CD1c-positive myeloid dendritic cell (primary cell): ENCODE data around the gene SIRT7.
A peak's percentile ranks its signal among the peaks of the same experiment; 100 is the strongest.

Experiments used
- DNase-seq: peaks from one replicate; pipeline ENCODE4 v3.0.0-alpha.2; 2016; ENCODE audit errors: extremely low spot score

The SIRT7 gene

GRCh38 chr17:81905993-81906392 is 12.0 kb downstream of the SIRT7 start:
- no peak for DNase-seq

- DNase-seq = no peak
These were observed 12.5 kb downstream of the SIRT7 start for GRCh38 chr17:81905424-81905875.

GRCh38 chr17:81904600-81905423 is 13.2 kb downstream of the SIRT7 start:
- no peak for DNase-seq

- DNase-seq = no peak
These were observed 13.9 kb downstream of the SIRT7 start for GRCh38 chr17:81903896-81904599.

DNA sequence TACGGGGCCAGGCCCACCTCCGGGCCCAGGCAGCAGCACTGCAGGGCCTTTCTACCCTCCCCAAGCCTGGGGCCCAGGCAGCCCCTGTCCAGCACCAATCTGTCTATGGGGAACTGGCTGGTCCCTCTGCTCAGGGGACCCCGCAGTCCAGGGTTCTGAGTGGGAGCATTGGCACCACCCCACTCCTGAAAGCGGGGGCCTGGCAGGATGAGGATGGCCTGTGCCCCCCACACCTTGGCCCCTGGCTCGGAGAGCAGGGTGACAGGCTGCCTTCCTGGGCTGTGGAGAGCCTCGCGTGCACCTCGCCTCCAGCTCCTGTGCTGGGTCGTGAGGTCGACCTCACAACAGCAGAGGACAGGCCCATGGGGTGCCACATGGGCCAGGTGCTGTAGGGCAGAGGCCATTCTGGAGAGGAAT is 14.6 kb downstream of the SIRT7 start:
- no peak for DNase-seq

DNA sequence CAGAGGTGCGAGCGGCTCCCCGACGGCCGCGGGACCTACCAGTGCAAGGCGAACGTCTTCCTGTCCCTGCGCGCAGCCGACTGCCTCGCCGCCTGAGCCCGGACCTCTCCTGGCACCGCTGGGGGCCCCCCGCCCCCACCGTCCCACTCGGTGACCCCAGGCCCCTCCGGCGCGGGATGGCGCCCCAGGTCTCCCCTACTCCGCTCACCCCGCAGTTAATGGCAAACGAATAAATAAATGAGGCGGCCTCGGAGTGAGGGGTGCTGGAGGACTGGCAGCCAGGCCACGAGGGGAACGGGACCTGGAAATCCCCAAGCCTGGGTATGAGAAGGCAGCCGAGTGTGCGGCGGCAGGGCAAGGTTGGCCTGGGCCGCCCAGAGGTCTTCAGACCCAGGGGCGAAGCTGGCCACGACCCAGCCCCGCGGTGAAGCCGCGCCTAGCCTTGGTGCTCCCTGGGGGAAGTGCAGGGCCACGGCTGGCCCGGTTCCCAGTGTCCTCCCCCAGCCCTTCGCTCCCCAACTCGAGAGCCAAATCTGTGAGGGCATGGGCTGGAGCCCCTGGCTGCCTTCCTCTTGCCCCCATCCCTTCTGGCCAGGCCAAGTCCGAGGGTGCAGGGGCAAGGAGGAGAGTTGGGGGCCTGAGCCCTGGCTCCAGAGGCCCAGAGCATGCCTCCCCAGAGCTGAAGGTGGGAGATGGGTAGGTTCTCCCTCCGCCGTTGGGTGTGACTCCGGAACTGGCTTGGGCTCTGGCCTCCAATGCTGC is 15.1 kb downstream of the SIRT7 start:
- no peak for DNase-seq

DNA sequence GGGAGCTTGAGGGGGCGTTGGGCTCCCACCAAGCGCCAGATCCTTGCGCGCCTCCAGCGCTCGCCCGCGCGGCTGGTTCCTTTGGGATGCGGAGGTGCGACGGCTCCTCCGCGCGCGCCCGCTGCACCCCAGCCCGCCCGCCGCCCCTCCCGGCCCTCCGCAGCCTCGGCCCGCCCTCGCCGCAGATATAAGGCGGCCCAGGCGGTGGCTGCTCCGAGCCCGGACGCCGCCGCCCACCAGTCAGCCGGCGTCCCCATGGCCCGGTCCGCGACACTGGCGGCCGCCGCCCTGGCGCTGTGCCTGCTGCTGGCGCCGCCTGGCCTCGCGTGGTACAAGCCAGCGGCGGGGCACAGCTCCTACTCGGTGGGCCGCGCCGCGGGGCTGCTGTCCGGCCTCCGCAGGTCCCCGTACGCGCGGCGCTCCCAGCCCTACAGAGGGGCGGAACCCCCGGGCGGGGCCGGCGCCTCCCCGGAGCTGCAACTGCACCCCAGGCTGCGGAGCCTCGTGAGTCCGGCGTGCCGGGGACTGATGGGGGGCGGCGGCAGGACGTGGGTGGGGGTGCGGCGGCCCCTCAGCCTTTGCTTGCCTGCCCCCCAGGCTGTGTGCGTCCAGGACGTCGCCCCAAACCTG is 15.8 kb downstream of the SIRT7 start, which contains the start of gene NPB:
NPB (plus strand) TSS at position 216 of the 630 bp plus-strand sequence; CDS start at position 256, 40 bp downstream.
- peak; percentile 52 for DNase-seq

GRCh38 chr17:81901167-81902022 is 16.6 kb downstream of the SIRT7 start:
- no peak for DNase-seq

DNA sequence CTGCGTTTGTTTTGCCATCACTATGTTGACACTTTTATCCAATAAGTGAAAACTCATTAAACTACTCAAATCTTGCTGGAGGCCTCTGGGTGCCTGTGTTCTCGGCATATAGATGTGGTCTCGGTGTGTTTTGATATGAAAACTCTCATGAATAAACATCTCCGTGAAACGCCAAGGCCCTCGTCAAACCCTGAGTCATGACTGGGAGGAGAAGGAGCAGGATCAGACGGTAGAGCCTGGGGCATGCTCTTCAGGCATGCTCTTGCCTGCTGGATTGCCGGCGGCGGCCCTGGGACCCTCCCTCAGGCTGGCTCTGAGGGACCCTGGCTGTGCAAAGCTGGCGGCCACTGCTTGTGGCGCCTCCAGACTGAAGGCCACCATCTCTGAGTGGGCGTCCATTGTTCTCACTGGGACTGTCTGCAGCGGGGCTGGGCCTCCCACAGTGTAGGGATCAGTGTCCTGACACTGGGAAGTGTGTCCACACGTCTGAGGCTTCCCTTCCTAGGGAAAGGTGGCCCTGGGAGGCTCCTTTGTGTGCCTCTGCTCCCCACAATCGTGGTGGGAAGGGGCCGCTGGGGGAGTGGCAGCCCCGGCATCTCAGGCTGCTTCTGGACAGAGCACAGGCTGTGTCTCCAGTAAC is 17.7 kb downstream of the SIRT7 start:
- DNase-seq = no peak

- no peak for DNase-seq
These were observed 18.3 kb downstream of the SIRT7 start for GRCh38 chr17:81899514-81900166.

DNA sequence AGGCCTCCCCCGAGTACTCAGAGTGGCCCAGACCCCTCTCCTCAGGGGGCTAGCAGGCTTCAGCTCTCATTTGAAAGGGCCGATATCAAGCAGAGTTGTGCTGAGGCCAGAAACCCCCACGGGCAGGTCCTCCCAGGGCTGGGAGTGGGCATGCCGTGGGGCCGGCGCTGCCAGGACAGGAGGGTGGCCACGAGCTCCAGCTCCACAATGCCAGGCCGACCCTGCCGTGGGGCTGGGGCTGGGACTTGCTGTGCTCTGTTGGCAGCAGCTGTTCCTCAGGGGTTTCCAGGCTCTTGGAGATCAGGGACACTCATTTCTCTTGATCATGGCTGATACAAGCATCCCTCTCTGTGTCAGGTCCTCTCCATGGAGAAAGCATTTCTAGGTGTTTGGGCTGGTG is 19.1 kb downstream of the SIRT7 start:
- no peak for DNase-seq

- DNase-seq = no peak
These were observed 19.7 kb downstream of the SIRT7 start for GRCh38 chr17:81898029-81898866.

GRCh38 chr17:81895400-81895799 is 22.6 kb downstream of the SIRT7 start:
- DNase-seq = no peak

GRCh38 chr17:81891303-81891552 is 26.7 kb downstream of the SIRT7 start:
- peak; percentile 29 for DNase-seq

DNA sequence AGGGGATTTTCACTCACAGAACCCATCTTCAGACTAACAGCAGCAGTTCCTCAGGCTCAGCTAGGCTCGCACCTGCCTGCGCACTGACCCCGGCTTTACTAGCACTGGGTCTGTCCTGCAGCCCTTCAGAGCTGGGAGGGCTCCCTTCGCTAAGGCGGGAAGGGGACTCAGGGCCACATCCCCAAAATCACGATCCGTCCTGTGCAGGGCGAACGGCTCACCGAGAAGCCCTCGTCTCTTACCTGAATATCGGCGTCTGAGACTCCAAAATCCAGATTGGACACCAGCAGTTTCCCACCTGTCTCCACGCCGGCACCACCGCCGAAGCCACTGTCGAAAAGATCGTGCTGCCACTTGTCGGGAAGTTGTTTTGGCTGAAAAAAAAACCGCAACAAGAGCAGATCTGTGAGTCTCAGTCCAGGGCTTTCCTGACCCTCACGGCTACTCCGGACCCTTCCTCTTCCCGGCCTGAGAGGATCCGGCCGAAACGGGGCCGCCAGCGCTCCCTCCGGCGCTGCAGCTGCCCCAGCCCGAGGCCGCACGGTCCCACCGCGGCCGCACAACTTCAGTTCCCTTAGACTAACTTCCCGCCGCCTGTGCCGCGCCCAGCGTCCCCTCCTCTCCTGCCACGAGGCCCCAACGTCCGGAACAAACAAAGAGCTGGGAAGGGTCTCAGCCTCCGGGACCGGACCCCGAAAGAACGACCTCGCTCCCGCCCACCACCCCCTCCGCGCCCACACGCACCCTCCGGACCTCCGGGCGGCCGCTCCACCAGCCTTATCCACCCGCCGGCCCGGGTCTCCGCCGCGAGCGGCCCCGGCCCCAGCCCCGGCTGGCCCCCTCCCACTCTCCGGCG is 27.3 kb downstream of the SIRT7 start:
- peak; percentile 60 for DNase-seq

- DNase-seq = no peak
These were observed 28.4 kb downstream of the SIRT7 start for GRCh38 chr17:81889602-81890001.

DNA sequence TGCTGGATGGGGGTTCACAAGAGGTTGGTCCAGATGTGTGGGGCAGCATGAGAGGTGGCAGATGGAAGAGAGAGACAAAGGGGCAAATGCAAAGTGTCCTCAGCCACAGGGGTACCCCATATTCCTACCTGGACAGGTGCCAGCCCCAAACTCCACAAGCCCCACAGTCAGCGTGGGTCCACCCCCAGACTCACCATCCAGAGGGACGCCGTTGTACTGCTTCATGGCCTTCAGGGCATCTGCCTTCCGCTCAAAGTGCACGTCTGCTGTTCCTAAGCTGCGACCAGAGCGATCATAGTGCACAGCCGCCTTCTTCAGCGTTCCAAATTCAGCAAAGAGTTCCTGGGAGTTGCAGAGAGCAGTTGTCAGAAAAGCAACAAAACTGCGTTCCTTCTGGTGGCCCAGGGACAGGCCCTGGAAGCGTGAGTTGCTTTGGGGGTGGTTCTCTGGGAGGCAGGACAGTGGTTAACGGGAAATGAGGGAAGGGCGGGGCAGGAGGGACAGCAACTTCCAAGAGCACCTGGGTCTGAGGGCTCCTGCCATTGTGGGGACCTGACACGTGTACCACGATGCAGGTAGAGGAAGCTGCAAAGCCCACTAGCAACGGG is 28.9 kb downstream of the SIRT7 start:
- no peak for DNase-seq
